HG03378 (cell line): ENCODE measurements around the gene KIF1A.

Experiments
- ATAC-seq: cut with Tn5 transposase; IDR thresholded peaks from one replicate; pipeline ENCODE4 v1.9.1; 2021; ENCODE audit warnings: mild to moderate bottlenecking, moderate library complexity; ENCODE audit not compliant: unreplicated experiment

KIF1A gene

DNA sequence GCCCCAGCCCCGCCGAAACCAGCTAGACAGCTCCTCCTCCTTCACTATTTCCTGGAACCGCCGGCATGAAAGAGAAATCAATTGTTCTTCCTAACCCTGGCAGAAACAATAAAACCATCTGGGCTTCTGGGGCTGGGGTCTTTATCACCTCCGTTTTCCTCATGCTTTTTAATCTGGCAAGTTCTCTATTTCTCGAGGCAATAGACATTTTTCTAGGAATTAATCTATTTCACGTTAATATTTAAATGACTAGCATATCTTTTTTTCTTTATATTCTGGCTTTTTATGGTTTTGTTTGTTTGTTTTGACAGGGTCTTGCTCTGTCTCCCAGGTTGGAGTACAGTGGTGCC is 1.4 kb upstream of the KIF1A start:
- ATAC-seq, result no peak

DNA sequence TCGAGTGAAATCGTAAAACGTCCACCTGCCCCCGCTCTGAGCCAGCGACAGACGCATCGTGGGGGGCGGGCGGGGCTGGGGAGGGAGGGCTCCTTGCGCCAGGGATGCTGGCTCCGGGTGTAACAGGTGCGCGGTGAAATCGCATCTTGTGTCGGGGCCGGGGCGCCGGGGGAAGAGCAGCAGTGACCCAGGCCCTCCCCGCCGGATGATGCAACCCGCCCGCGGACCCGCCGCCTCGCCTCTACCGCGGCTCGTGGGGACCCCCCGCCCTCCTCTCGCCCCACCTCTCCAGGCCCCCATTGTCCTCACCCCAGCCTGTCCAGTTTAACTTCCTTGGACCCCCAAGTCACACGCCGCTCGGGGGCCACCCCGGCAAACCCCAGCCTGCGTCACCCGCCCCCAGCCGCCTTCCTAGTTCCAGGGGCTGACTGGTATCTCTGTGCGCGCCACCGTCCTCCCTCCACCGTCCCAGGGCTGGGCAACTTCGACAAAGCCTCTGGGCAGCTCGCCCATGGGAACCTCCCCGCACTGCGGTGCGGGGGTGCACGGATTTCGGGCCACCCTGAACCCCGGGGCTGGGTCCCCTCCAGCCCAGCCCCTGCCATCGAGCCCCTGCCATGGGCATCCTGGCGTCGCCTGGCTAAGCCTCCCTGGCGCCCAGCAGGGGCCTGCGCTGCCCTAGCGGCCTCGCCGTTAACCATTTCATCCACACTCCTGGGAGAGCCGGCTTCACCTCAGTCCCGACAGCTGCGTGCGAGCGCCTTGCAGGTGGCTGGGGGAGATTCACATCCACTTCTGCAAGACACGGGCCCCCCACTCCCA is 799 bp upstream of the KIF1A start:
- no peak for ATAC-seq

DNA sequence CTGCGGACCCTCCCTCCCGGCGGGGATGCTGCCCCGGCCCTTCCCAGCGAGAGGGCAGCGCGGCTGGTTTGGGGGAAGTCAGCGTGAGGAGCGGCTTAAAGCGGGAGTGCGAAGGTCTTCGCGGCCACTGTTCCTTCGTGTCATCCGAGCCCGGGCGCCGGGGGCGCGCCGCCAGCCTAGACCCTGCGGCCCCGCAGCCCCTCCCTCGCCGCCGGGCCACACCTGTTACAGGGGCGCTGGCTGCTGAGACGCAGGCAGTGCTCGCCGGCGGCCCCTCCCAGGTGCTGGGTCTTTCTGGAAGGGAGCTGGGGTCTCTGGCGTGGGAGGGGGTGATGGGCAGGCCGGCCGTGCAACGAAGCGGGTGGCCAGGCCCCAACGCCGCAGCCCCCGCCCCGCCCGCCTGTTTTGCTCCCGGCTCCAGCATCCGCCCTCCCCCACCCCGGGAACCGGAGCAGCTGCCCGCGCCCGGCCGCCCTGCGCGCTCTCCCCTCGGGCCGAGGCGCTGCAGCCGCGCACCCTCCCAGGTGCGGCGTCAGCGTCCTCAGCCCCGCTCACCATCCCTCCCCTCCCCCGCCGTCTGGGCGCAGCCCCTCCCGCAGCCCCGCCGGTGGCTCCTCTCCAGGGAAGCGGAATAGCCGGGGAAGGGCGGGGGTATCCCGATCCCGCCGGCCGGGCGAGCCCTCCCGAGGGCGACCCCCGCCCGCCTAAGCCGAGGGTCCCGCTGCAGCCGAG is 727 bp downstream of the KIF1A start:
- ATAC-seq, result no peak

DNA sequence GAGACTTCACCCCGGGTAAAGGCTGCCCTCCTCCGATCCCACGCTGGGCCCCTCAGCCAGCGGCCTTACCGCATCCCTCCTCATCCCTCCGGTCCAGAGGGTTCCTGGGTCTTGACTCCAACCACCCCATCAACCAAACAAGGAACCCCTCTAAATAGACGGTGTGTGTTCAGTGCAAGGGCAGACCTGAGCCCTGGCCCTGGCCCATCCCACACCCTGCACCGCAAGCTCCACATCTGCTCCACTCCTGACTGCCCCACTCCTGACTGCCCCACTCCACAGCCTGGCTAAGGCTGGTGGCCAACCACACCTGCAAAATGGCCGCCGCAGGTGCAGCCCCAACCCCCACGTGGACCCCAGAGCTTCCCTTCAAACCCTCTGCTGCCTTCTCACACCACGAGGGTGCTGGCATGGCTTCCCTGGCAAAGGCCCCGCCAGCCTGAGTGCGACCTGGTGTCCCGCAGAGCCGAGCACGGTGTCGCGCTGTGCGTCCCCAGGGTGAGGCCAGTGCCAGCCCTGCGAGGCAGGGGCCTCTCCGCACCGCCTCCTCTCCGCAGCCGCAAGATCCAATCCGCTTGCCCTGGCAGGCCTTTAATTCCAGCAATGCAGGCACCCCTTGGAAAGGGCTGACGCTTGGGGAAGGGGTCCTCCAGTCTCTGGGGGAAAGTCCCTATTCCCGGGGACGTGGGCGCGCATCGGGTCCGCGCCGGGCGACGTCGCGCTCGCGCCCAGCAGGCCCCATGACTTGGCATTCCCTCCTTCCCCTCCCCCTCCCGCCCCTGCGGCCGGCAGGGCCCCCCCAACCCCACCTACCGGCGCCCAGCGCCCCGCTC is 1.5 kb downstream of the KIF1A start:
- ATAC-seq, result no peak

DNA sequence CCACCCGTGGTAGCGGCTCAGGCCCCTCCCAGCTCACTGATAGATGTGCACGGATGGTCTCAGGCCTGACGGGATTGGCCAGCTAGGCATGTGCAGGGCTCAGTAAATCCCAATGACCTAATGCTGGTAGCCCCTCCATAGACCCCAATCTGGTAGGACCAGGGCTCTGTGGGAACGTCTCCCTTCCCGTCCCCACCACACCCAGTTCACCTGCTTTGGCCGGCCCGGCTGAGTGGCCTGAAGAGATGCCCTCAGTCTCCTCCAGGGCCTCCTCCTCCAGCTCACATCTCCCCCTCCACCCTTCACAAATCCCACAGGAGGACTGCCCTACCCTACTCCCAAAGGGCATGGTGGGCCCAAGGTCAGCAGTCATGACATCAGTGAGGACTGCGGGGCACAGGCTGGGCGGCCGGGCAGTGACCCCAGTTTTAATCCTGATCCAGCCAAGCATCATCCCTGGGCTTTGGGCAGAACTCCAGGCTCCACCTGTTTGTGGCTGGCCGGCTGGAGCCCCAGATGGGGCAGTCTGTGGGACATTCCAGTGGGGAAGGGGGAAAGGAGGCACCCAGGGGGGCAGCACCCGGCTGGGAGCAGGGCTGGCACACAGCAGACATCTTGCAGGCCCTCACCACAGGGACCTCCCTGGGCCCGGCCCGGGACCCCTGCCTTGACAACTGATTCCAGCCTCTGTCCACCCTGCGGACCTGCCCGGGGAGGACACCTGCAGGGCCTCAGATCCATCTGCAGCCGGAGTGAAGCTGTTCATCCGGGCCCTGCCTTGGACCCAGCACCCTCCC is 2.3 kb downstream of the KIF1A start:
- ATAC-seq, result no peak

DNA sequence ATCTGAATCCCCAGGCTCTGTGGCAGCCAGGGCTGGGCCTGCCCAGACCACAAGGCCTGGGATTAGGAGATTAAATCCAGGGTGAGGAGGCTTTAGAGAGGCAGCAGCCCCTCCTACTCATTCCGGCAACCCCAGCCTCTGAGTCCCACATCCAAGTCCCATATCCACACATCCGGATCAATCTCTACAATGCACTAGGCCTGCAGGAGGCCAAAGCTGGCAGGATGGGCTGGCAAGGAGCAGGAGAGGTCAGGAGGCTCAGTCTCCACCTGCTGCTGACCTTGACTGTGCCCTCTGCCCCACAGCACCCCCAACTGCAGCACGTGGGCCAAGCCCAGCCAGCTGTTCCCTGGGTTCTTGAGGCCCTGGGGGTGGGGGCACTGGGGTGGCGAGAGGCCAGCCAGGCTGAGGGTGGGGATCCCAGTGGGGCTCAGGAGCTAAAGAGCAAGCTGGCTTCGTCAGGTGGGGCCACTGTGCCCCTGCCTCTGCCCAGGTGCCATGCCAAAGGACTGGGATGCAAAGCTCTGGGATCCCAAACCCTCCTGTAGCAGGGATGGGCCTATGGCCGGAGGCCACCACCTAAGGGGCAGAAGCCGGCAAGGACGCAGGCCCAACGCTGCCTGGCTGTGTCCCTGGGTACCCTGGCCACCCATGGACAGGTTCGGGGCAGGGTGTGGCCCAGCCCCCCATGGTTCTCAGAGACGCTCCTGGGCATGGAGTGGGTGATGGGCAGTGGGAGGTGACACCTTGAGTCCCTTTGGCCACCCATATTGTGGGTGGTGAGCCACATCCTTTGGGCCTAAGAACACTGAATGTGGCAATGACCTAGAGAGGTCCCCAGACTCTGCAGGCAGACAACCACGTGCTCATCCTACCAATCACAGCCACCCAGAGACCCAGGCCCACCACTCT is 3.2 kb downstream of the KIF1A start:
- no peak for ATAC-seq

DNA sequence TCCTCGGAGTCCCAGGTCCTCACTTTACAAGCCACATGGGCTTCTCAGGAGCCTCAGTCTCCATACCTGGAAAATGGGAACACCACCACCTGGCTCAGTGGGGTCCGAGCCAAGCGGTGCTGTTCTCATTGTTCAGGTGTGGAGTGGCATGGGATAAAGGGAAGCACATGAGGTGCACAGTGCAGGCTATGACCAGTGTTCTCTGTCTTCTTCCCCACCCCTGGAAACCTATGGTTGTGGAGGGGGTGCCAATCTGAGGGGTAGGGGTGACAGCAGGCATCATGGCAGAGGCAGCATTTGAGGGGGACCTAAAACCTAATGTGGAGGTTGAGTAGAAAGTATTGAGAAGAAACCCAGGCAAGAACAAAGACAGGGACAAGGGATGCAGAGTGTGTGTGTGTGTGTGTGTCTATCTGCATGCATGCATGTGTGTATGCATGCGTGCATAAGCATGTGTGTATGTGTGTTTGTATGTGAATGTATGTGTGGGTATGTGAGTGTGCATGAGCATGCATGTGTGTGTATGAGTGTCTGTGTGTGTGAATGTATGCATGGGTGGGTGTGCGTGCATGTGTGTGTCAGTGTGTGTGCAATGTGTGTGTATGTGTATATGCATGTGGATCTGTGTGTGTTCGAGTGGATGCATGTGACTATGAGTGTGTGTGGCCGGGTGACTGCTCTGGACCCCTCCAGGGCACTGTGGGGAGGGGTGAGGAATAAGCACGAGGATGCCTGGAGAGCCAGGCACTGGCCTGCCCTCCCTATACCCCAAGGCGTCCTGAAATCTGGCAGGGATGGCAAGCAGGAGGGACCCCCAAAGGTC is 4.0 kb downstream of the KIF1A start:
- ATAC-seq, result no peak

DNA sequence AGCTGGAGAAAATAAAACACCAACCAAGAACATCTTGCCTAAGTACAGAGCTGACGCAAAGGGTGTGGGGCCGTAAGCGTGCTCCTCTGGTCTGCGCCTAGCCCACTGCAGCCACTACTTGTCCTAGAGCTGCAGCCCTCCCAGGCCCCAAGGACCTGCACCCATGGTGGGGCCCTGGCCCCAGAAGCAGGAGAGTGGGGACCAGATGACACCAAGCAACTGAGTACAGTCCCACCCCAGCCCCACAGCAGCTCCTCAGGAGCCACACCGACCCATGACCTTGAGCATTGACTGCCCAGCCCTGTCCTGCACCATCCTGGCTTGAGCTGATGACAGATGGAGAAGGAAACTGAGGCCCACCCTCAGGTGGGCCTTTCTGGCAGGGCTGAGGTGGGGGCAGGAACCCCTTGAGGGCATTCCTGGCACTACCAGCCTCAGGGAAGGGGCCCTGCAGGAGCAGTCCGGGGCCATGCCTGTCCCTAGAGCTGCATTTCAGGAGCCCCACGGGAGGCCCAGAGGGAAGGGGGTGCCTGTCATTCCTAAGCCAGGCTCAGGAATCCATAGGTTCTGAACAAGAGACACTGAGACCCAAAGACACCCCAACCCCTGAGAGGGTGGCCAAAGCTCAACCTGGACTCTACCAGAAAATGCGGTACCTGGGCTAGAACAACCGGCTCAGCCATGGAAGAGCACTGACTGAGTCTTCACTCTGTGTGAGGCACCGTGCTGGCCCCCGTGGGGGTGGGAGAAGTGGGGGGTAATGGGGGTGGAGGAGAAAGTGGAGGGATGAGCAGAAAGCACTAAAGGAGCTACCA is 4.9 kb downstream of the KIF1A start:
- ATAC-seq, result no peak

DNA sequence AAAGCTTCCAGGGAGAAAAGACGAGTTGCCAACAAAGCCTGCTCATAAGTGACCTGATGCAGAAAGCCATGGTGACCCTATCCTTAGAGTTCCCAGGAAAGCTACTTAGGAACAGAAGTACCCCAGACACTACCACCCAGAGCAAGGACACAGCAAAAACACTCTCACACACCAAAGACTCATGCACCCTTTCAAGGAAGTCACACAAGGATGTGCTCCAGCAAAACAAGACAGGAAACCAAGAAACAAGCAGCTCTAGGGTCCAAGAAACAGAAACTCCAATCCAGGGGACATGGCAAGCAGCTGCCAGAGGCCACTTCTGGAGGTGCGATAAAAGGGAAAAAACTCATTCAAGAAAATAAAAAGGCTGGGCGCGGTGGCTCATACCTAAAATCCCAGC is 5.7 kb downstream of the KIF1A start:
- ATAC-seq, result no peak

DNA sequence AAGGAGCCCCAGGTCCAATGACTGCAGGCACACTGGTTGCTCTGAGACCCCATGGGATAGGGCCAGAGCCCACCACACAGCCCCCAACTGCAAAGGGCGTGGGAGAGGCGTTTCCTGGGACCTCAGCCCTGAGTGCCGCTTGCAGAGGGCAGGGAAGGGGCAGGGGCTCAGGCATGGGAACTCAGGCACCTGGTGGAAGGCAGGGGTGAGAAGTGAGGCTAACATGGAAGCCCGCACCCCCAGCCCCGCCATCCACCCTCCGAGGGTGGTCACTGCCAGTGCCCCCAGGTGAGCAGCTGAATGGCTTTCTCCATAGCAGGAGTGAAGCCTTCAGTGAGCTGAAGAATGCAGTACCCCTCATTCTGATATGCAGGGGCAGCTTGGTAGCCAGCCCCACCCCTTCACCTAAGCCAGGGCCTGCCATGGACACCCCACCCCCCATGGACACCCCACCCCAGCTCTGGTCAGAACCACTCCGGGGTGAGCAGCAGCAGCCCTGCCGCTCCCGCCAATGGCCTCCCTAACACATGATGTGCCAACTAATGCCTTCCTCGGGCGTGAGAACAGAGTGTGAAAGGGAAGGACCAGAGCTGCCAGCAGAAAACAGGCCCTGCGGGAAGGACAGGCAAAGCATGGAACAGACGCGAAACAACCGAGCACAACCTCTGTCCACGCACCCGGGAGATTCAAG is 6.6 kb downstream of the KIF1A start:
- ATAC-seq, result no peak

DNA sequence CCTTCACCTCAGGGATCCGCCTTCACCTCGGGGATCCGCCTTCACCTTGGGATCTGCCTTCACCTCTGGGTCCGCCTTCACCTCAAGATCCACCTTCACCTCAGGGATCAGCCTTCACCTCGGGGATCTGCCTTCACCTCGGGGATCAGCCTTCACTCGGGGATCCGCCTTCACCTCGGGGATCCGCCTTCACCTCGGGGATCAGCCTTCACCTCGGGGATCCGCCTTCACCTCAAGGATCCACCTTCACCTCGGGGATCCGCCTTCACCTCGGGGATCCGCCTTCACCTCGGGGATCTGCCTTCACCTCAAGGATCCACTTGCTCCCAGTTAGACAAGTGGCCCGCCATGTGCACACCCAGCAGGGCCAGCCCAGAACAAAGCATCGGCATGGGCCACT is 7.3 kb downstream of the KIF1A start:
- no peak for ATAC-seq

DNA sequence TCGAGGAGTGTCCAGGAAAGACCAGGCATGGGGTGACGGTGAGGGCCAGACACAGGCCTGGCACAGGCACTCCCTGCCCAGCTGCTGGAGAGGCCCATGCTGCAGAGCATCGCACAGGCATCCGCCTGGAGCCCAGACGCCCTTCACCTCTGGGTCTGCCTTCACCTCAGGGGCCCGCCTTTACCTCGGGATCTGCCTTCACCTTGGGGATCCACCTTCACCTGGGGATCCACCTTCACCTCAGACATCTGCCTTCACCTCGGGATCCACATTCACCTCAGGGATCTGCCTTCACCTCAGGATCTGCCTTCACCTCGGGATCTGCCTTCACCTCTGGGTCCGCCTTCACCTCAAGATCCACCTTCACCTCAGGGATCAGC is 7.7 kb downstream of the KIF1A start:
- no peak for ATAC-seq

DNA sequence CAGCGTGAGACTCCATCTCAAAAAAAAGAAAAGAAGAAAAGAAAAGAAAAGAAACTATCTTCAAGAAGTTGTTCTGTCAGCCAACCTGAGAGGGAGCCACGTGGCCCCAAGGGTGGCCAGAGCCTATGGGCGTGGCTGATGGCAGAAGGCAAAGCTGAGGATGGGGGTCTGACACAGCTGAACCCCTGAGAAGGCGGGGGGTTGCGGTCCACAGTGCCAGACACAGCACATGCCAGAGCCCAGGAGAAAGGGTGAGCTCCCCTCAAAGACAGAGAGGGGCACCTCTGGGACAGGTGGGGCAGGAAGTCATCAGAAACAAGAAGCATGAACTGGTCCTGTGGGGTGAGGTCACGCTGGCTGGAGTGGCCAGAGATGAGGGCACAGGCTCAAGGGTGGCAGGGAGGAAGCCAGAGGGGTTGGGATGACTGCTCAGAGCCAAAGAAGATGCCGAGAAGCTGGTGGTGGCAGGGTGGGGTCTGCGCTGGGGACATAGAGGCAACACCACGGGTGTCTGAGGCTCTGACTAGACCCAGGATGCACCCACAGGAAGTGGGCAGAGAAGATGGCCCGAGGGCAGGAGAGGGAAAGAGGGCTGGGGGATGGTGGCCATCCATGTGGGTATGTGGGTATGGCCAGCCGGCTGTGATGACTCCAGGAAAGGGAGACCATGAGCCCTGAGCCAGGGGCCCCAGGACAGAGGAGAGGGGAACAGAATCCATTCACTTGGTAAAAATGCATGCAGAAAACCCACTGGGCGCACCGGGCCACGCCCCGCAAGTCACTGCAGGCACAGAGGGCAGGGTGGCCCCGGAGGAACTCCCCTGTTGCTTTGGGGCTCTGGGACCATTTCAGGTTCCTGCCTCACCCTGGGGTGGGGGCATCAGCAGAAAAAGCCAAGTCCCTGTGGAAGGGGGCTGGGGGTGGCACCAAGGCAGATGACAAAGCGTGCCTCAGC is 8.4 kb downstream of the KIF1A start:
- no peak for ATAC-seq

DNA sequence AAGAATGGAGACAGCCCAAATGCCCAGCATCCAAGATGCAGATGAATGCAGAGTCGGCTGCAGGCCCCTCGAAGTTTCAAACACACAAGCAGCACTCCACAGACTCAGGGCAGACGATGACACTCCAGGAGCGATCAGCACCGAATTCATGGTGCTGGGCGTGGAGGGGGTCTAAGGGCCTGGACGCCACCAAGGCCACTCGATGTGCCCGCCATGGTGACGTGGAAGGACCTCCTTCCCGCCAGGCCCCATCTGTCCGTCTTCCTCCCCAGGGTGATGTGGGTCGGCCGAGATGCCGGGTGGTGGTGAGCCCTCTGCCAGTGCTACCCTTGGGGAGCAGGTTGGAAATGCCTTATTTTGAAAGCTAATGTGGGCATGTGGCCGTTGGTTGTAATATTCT is 9.4 kb downstream of the KIF1A start:
- ATAC-seq, result no peak

DNA sequence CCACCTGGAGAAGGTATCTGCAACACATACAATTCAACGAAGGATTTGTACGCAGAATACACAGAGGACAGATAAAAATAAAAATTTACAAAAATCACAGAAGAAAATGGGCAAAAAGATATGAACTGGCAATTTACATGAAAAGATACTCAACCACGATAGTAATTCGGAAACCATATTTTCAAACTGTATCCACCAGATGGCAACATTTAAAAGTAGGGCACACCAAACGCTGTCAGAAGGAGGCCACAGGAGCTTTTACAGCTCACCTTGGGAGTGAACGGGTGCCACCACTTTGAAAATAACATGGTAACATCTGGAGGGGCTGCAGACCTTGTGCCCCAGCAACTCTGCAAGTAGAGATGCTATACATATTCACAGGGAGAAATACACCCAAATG is 9.8 kb downstream of the KIF1A start:
- no peak for ATAC-seq

DNA sequence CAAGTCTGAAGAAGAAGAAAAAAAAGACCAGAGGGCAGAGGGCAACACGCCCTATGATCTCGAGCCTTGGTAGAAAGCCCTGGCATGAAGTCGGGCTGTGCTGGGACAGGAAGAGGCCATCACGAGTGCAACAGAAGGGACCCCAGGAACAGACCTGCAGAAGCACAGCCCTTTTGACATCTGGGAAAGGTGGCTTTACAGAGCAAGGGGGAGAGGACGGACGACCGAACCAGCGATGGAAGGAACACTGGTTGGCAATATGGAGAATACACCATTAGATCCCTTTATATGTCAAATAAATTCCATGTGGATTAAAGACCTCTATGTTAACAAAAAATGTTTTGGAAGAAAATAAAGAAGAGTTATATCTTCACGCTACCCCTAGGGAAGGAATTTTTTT is 10.7 kb downstream of the KIF1A start:
- ATAC-seq, result no peak

DNA sequence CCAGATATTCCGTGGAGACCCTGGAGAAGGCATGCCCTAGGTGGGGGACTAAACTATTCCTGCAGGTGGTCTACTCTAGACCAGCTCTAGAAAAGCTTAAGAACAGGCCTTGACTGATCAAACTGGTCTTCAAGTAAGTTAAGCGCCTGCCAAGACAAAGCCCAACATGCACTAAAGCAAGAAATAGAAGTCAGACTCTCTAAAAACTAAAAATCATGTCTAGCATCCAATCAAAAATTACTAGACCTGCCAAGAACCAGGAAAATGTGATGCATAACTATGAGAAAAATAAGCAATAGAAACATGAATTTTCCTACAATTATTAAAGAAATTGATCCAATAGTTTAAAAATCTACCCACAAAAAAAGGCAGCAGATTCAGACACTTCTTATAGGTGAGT is 13.6 kb downstream of the KIF1A start:
- no peak for ATAC-seq
